Neural cell (in vitro differentiated cells): ENCODE data around the gene MFSD6L. TPM values are rescaled to one million over a fixed set of nuclear protein-coding genes. Genes with fewer than 3 reads are reported as not detected.

ENCODE experiments used
- H2AFZ ChIP-seq: fragments of 200-600, 300-800 bp; sonication (generic), shearing (Covaris generic); 2 replicates; pipeline ENCODE4 v1.6.0; 2014; ENCODE audit warnings: low read depth, mild to moderate bottlenecking, antibody characterized with exemption, low read length, moderate library complexity
- H3F3A ChIP-seq: fragments of 200-600 bp; shearing (Covaris generic); 2 replicates; pipeline ENCODE4 v1.6.1; 2016; ENCODE audit warnings: mild to moderate bottlenecking, moderate library complexity, mixed read lengths, antibody characterized with exemption, low read length; ENCODE audit not compliant: insufficient read depth, poor library complexity, severe bottlenecking
- H3K27ac ChIP-seq: fragments of 200-600, 300-800 bp; sonication (generic), shearing (Covaris generic); 2 replicates; pipeline ENCODE4 v1.5.1; 2014; ENCODE audit warnings: mild to moderate bottlenecking, low read length, moderate library complexity
- H3K27me3 ChIP-seq: fragments of 300-800, 200-600 bp; sonication (generic), shearing (Covaris generic); 2 replicates; pipeline ENCODE4 v1.6.0; 2014; ENCODE audit warnings: mild to moderate bottlenecking, low read depth, low read length, moderate library complexity; ENCODE audit not compliant: insufficient read depth
- H3K36me3 ChIP-seq: fragments of 300-800, 200-600 bp; sonication (generic), shearing (Covaris generic); 2 replicates; pipeline ENCODE4 v1.5.1; 2014; ENCODE audit warnings: mild to moderate bottlenecking, antibody characterized with exemption, low read length, moderate library complexity; ENCODE audit not compliant: insufficient read depth
- H3K4me2 ChIP-seq: fragments of 300-800, 200-600 bp; sonication (generic), shearing (Covaris generic); 2 replicates; pipeline ENCODE4 v1.6.0; 2014; ENCODE audit warnings: mild to moderate bottlenecking, low read length
- H3K4me3 ChIP-seq: fragments of 300-800, 200-600 bp; sonication (generic), shearing (Covaris generic); 2 replicates; pipeline ENCODE4 v1.5.1; 2014; ENCODE audit warnings: mild to moderate bottlenecking, low read length, moderate library complexity
- H3K79me2 ChIP-seq: fragments of 200-600 bp; shearing (Covaris generic); replicated peaks from 2 replicates; pipeline ENCODE4 v1.6.0; 2014; ENCODE audit warnings: mild to moderate bottlenecking, low read length, moderate library complexity; ENCODE audit not compliant: insufficient read depth
- H3K9ac ChIP-seq: fragments of 300-800, 200-600 bp; sonication (generic), shearing (Covaris generic); 2 replicates; pipeline ENCODE4 v1.6.1; 2016; ENCODE audit warnings: mild to moderate bottlenecking, low read length, mixed read lengths
- H3K9me2 ChIP-seq: fragments of 200-600 bp; shearing (Covaris generic); 2 replicates; pipeline ENCODE4 v1.6.1; 2016; ENCODE audit warnings: mild to moderate bottlenecking, low read length, mixed read lengths; ENCODE audit not compliant: insufficient read depth
- H3K9me3 ChIP-seq: fragments of 200-600, 300-800 bp; sonication (generic), shearing (Covaris generic); 2 replicates; pipeline ENCODE4 v1.6.1; 2016; ENCODE audit warnings: mild to moderate bottlenecking, mixed run types, low read length, moderate library complexity, mixed read lengths
- H4K20me1 ChIP-seq: fragments of 200-600 bp; shearing (Covaris generic); 2 replicates; pipeline ENCODE4 v1.6.1; 2016; ENCODE audit warnings: mild to moderate bottlenecking, mixed run types; ENCODE audit not compliant: insufficient read depth
- CTCF ChIP-seq: fragments of 450-650 bp; IDR thresholded peaks from 2 replicates; pipeline ENCODE4 v1.5.1; 2014; ENCODE audit warnings: antibody characterized with exemption, mild to moderate bottlenecking, moderate library complexity; ENCODE audit not compliant: poor library complexity, severe bottlenecking
- EP300 ChIP-seq: fragments of 450-650 bp; conservative IDR thresholded peaks from 2 replicates; pipeline ENCODE4 v1.6.1; 2014; ENCODE audit warnings: antibody characterized with exemption, mild to moderate bottlenecking, moderate library complexity; ENCODE audit not compliant: poor library complexity, severe bottlenecking
- EZH2 ChIP-seq: fragments of 200-600, 300-800 bp; shearing (Covaris generic), sonication (generic); IDR thresholded peaks from 2 replicates; pipeline ENCODE4 v1.6.1; 2014; ENCODE audit warnings: antibody characterized with exemption, low read length, borderline replicate concordance, mild to moderate bottlenecking; ENCODE audit not compliant: insufficient read depth, poor library complexity, severe bottlenecking
- MXI1 ChIP-seq: fragments of 450-650 bp; conservative IDR thresholded peaks from 2 replicates; pipeline ENCODE4 v1.6.1; 2014; ENCODE audit warnings: antibody characterized with exemption, mild to moderate bottlenecking; ENCODE audit not compliant: poor library complexity, severe bottlenecking
- POLR2AphosphoS5 ChIP-seq: IDR thresholded peaks from 2 replicates; pipeline ENCODE4 v1.6.1; 2012
- RAD21 ChIP-seq: fragments of 450-650 bp; conservative IDR thresholded peaks from 2 replicates; pipeline ENCODE4 v1.6.1; 2014; ENCODE audit warnings: antibody characterized with exemption, mild to moderate bottlenecking, moderate library complexity
- REST ChIP-seq: IDR thresholded peaks from 2 replicates; pipeline ENCODE4 v1.6.1; 2012; ENCODE audit warnings: borderline replicate concordance
- SMC3 ChIP-seq: fragments of 450-650 bp; conservative IDR thresholded peaks from 2 replicates; pipeline ENCODE4 v1.6.1; 2014; ENCODE audit warnings: antibody characterized with exemption, mild to moderate bottlenecking, moderate library complexity; ENCODE audit not compliant: poor library complexity
- TAF1 ChIP-seq: IDR thresholded peaks from 2 replicates; pipeline ENCODE4 v1.6.1; 2012; ENCODE audit warnings: low read depth
- polyA plus RNA-seq: library from polyadenylated mRNA; depleted of rRNA; stranded (reverse); fragments of >200 nt; gene quantifications from 2 replicates; pipeline ENCODE4 v1.2.3, GENCODE V29; 2014

MFSD6L gene
- polyA plus RNA-seq, 1 donor from 2014 or later = not detected

DNA sequence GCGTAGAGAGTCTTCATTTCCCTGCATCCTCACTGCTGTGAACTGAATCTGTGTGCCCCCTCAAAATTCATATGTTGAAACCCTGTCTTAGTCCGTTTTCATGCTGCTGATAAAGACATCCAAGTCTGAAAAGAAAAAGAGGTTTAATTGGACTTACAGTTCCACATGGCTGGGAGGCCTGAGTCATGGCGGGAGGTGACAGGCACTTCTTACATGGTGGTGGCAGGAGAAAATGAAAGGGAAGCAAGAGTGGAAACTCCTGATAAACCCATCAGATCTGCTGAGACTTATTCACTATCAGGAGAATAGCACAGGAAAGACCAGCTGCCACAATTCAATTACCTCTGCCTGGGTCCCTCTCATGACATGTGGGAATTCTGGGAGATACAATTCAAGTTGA, 51.4 kb downstream of the MFSD6L start:
- no peak overlapping the region for H3K27ac ChIP-seq
- H3K4me3 ChIP-seq = no peak overlapping the region
- no peaks in the 10 kb centered on the region for H3F3A ChIP-seq
- H3K27me3 ChIP-seq = peaks cover 3% of the 10 kb centered on the region
- no peaks in the 10 kb centered on the region for H3K9me2 ChIP-seq
- H3K79me2 ChIP-seq = no peaks in the 10 kb centered on the region
- H2AFZ ChIP-seq = no peak overlapping the region
- no peak overlapping the region for H3K4me2 ChIP-seq
- TF ChIP-seq EZH2 = no peak
- no peak for TF ChIP-seq TAF1
- no peak for TF ChIP-seq POLR2AphosphoS5
- no peak for TF ChIP-seq RAD21
- TF ChIP-seq EP300 = no peak
- TF ChIP-seq REST = no peak
- TF ChIP-seq SMC3 = no peak
- TF ChIP-seq MXI1 = no peak
- no peak for TF ChIP-seq CTCF
- H3K36me3 ChIP-seq = no peaks in the 10 kb centered on the region
- H4K20me1 ChIP-seq = no peaks in the 10 kb centered on the region
- H3K9me3 ChIP-seq = no peaks in the 10 kb centered on the region
- H3K9ac ChIP-seq = no peak overlapping the region

Other genes with a start within 250 kb of the MFSD6L start
- 61.1 and 79.2 TPM in 2 replicates for gene MYH10, start 168.6 kb downstream of the MFSD6L start, polyA plus RNA-seq
- not detected in 2 replicates for gene CCDC42, start 54.5 kb downstream of the MFSD6L start, polyA plus RNA-seq
- gene SPDYE4, start 40.8 kb downstream of the MFSD6L start, polyA plus RNA-seq = not detected in 2 replicates
- gene PIK3R6, start 68.3 kb upstream of the MFSD6L start, polyA plus RNA-seq = not detected in 2 replicates
- not detected in 2 replicates for gene PIK3R5, start 166.3 kb upstream of the MFSD6L start, polyA plus RNA-seq
- gene NTN1, start 222.1 kb upstream of the MFSD6L start, polyA plus RNA-seq = 16.2 and 18.1 TPM in 2 replicates